ENCODE measurements around the gene PCMT1. TPM values are rescaled to one million over a fixed set of nuclear protein-coding genes. Genes with fewer than 3 reads are reported as not detected.
"Not testable (repeated sequence)": the region's sequence is repeated elsewhere in the genome, so short reads cannot be mapped to it uniquely, and the experiment has no call there.

PCMT1 gene
- total RNA-seq, 3 donors from 2014 or later = 51.9 to 72.4 (median 57.9) TPM

DNA sequence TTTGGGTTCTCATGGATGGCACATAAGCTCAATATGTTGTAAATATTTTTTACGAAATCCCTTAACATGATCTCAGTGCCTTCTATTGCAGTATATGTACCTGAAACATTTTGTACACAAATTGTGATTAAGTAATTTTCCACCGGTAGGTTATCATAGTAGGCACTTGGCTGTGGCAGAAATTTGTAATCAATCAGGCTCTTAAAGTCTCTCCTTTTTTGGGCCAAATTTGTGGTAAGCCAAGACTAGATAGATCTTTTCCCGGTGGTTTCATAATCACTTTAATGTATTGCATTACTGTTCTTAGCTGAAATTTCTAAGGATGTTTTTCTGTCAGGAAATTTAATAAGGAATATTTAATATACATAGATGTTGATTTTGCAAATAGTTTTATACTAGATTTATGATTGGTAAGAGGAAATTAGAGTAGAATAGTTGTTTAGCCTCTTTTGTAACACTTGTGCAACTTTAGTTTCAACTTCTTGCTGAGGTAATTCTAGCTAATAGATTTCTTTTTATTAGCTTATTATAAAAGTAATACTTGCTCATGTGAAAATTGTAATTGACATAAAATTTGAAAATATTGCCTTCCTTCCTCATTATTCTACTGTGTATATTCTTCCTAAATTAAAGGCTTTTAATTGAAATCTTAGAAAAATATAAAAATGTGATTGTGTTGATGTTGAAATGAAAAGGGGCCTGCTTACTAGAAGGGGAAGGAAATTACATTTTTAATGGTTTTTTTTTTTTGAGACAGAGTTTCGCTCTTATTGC is 3.2 kb downstream of the PCMT1 start:
- intact Hi-C loops (cut with DNase I, micrococcal nuclease) = no loop called here
- Histone ChIP-seq H3K4me3 (no peak overlapping the region), H3K36me3 (ENCODE audit: low read depth) (no peaks in the 10 kb centered on the region), H3K4me1 (ENCODE audit: low read depth) (peaks cover 20% of the 10 kb centered on the region), H3K9me3 (no peaks in the 10 kb centered on the region)
- TF ChIP-seq, protein P1, sequence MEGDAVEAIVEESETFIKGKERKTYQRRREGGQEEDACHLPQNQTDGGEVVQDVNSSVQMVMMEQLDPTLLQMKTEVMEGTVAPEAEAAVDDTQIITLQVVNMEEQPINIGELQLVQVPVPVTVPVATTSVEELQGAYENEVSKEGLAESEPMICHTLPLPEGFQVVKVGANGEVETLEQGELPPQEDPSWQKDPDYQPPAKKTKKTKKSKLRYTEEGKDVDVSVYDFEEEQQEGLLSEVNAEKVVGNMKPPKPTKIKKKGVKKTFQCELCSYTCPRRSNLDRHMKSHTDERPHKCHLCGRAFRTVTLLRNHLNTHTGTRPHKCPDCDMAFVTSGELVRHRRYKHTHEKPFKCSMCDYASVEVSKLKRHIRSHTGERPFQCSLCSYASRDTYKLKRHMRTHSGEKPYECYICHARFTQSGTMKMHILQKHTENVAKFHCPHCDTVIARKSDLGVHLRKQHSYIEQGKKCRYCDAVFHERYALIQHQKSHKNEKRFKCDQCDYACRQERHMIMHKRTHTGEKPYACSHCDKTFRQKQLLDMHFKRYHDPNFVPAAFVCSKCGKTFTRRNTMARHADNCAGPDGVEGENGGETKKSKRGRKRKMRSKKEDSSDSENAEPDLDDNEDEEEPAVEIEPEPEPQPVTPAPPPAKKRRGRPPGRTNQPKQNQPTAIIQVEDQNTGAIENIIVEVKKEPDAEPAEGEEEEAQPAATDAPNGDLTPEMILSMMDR (IDR thresholded peaks at IDR 0.05) = no peak
- ATAC-seq = no peak
- no peak for DNase-seq

DNA sequence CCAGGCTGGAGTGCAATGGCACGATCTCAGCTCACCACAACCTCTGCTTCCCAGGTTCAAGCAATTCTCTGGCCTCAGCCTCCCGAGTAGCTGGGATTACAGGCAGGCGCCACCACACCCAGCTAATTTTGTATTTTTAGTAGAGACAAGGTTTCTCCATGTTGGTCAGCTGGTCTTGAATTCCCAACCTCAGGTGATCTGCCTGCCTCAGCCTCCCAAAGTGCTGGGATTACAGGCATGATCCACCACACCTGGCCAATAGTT is 3.8 kb downstream of the PCMT1 start:
- H3K9me3 ChIP-seq; ATAC-seq; DNase-seq; intact Hi-C loops (cut with DNase I, micrococcal nuclease); H3K4me3 ChIP-seq; H3K36me3 ChIP-seq (ENCODE audit: low read depth): not testable (repeated sequence)
- H3K4me1 ChIP-seq (ENCODE audit: low read depth) = peaks cover 20% of the 10 kb centered on the region

DNA sequence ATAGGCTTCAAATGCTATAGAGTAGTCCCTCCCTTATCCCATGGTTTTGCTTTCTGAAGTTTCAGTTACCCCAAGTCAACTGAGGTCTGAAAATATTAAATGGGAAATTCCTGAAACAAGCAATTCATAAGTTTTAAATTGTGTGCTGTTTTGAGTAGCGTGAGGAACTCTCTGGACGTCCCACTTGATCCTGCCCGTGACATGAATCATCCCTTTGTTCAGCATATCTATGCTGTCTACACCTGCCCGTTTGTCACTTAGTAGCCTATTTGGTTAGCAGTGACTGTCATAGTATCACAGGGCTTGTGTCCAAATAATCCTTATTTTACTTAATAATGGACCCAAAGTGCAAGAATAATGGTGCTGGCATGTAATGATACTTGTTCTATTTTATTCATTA is 5.0 kb downstream of the PCMT1 start:
- ATAC-seq (no peak), DNase-seq (no peak)
- Histone ChIP-seq H3K4me3 (no peak overlapping the region), H3K36me3 (ENCODE audit: low read depth) (no peaks in the 10 kb centered on the region), H3K4me1 (ENCODE audit: low read depth) (peaks cover 20% of the 10 kb centered on the region), H3K9me3 (no peaks in the 10 kb centered on the region)
- intact Hi-C loops (cut with DNase I, micrococcal nuclease) = no loop called here
- TF ChIP-seq, protein P1 (IDR thresholded peaks at IDR 0.05) = no peak

DNA sequence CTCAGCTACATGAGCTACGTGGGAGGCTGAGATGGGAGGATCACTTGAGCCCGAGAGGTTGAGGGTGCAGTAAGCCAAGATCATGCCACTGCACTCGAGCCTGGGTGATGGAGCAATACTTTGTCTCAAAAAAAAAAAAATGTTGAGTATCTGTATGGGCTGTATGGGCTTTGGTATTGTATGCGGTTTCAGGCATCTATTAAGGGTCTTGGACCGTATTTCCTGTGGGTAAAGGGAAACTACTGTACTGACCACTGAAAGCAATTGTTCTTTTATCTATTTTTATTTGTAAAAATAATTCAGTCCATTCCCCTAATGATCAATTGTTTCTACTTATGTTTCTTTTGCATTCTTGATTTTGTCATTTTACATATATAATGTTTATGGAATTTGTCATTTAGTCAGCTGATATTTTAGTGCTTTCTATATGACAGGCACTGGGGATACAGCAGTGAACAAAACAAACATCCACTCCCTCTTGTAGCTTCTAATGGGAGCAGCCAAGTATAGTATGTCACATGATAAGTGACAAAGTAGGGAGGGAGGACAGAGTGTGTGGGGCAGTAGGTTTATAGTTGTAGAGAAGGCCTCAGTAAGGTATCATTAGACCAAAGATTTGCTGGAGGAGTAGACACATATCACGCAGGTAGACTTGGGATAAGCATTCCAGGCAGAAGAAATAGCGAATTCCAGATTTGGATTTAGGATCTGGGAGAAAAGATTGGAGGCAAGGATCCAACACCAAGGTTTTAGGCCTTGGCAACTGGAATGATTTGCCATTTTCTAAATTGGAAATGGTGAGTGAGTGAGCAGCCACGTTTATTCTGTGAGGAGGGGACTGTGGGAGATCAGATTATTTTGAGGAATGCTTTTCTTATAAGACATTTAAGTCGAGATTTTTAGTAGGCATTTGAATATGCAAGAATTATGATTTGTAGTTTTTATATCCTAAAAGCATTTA is 6.0 kb downstream of the PCMT1 start:
- TF ChIP-seq, protein P1 (IDR thresholded peaks at IDR 0.05) = no peak
- no peak for DNase-seq

DNA sequence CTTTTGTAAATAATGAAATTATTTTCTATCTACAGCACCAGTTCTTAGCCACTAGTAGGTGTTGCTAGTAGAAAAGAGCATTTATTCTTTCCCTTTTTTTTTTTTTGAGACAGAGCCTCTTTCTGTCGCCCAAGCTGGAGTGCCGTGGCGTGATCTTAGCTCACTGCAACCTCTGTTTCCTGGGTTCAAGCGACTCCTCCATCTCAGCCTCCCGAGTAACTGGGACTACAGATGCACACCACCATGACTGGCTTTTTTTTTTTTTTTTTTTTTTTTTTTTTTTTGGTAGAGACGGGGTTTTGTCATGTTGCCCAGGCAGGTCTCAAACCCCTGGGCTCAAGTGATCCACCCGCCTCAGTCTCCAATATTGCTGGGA is 6.7 kb downstream of the PCMT1 start:
- Histone ChIP-seq H3K4me3 (no peak overlapping the region), H3K4me1 (ENCODE audit: low read depth) (peaks cover 11% of the 10 kb centered on the region), H3K36me3 (ENCODE audit: low read depth) (no peaks in the 10 kb centered on the region), H3K9me3 (no peaks in the 10 kb centered on the region)
- intact Hi-C loops (cut with DNase I, micrococcal nuclease) = no loop called here
- no peak for ATAC-seq
- TF ChIP-seq, protein P1 (IDR thresholded peaks at IDR 0.05) = no peak
- no peak for DNase-seq

More for the DNA sequence above, 6.0 kb downstream of the PCMT1 start:
- H3K4me3 ChIP-seq = no peak overlapping the region
- H3K4me1 ChIP-seq (ENCODE audit: low read depth) = peaks cover 16% of the 10 kb centered on the region
- H3K36me3 ChIP-seq (ENCODE audit: low read depth) = no peaks in the 10 kb centered on the region
- H3K9me3 ChIP-seq = no peaks in the 10 kb centered on the region
- intact Hi-C loops (cut with DNase I, micrococcal nuclease) = no loop called here
- ATAC-seq = peak; percentile 98

DNA sequence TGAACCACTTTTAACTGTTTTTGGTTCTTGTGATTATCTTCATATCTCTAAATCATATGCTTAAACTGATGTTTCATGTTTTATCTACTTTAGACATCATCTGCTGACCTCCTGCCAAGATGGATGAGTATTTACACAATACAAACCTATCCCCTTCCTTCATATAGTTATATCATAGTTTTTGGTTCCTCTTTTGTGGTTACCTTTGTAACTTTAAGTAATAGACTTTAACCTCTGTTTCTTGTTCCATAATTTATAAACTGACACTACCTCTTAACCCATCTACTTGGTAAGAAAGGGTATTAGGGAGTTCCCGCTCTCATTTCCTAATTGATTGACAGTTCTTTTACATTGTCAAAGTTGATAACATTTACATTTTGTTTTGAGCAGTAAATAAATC is 11.9 kb downstream of the PCMT1 start:
- no peaks in the 10 kb centered on the region for H3K4me1 ChIP-seq (ENCODE audit: low read depth)
- DNase-seq (no peak), ATAC-seq (peak; percentile 31)
- intact Hi-C loops (cut with DNase I, micrococcal nuclease) = no loop called here
- peaks cover 3% of the 10 kb centered on the region for H3K9me3 ChIP-seq
- no peaks in the 10 kb centered on the region for H3K36me3 ChIP-seq (ENCODE audit: low read depth)
- TF ChIP-seq, protein P1 (IDR thresholded peaks at IDR 0.05) = no peak
- H3K4me3 ChIP-seq = no peak overlapping the region
